Endothelial cell of umbilical vein (primary cell): ENCODE measurements around the gene RPL37A.
"Not testable (repeated sequence)": the region's sequence is repeated elsewhere in the genome, so short reads cannot be mapped to it uniquely, and the experiment has no call there.

Experiments used
- CTCF ChIP-seq, 2 donors: IDR thresholded peaks; 1 replicate in 1 of 2; 2 replicates in 1 of 2; pipeline ENCODE4 v1.5.1; 2011; ENCODE audit warnings: low read length in 2 of 2, mild to moderate bottlenecking in 2 of 2, moderate library complexity in 2 of 2, control low read depth in 1 of 2, inconsistent platforms in 1 of 2, low read depth in 1 of 2; ENCODE audit not compliant: insufficient read depth in 1 of 2; ENCODE audit errors: extremely low read depth in 1 of 2
- EZH2 ChIP-seq: IDR thresholded peaks from 2 replicates; pipeline ENCODE4 v1.6.1; 2012; ENCODE audit warnings: borderline replicate concordance, low read depth, mild to moderate bottlenecking, moderate library complexity, low read length, inconsistent platforms; ENCODE audit not compliant: severe bottlenecking
- MAX ChIP-seq: IDR thresholded peaks from 2 replicates; pipeline ENCODE4 v1.6.1; 2011; ENCODE audit not compliant: insufficient read depth, insufficient read length

- not testable (repeated sequence) for TF ChIP-seq MAX; EZH2; CTCF (IDR thresholded peaks at IDR 0.05; ENCODE audit: extremely low read depth in 1 of 2, insufficient read depth in 1 of 2, low read depth in 1 of 2, low read length in 2 of 2)
Observed at GRCh38 chr2:216518566-216519119, 20.0 kb downstream of the RPL37A start.
